ENCODE results near the gene IFNL1. TPM values are rescaled to one million over a fixed set of nuclear protein-coding genes. Genes with fewer than 3 reads are reported as not detected.

The IFNL1 gene
- total and polyA plus RNA-seq, 9 of the 15 experiments (the other 6 are each of a cell fraction or from before 2014, with no cell fraction given): not detected

- Histone ChIP-seq H3K36me3 (ENCODE audit: control insufficient read depth, insufficient read depth, low read length) (peaks cover 8% of the 10 kb centered on the region; the same call in 1 of the 3 replicates), H3K9me1 (ENCODE audit: control insufficient read depth, insufficient read depth, low read length) (no peaks in the 10 kb centered on the region), H2AFZ (ENCODE audit: low read depth, low read length) (no peak overlapping the region), H3K27me3 (ENCODE audit: control insufficient read depth in 2 of 2, insufficient read depth in 2 of 2, low read length in 2 of 2) (no peaks in the 10 kb centered on the region), H3K9me3 (replicated peaks; ENCODE audit: control insufficient read depth, insufficient read depth, low read depth, low read length) (no peaks in the 10 kb centered on the region), H4K20me1 (replicated peaks; ENCODE audit: control insufficient read depth, insufficient read depth, low read length) (no peaks in the 10 kb centered on the region), H3K9ac (ENCODE audit: insufficient read depth in 1 of 2, low read depth in 2 of 2, low read length in 2 of 2) (no peak overlapping the region; a peak in 1 of 4 replicates), H3K4me2 (ENCODE audit: insufficient read depth, low read length) (no peak overlapping the region), H3K27ac (ENCODE audit: extremely low read depth, low read depth, low read length) (no peak overlapping the region), H3K79me2 (ENCODE audit: control insufficient read depth, insufficient read depth, low read length) (peaks cover 32% of the 10 kb centered on the region), H3K4me3 (no peak overlapping the region), H3K4me1 (replicated peaks in 1 of 2; ENCODE audit: control insufficient read depth in 2 of 2, insufficient read depth in 2 of 2, low read length in 2 of 2) (peaks cover 23% of the 10 kb centered on the region in 2 experiments)
- no peak for FAIRE-seq
- intact Hi-C loops (cut with micrococcal nuclease) (no loop called here), in situ Hi-C loops (cut with MboI) (no loop called here)
- no TSS peak for BruUV-seq (replicated peaks)
- no peak for DNase-seq (ENCODE audit: extremely low read depth in 1 of 4, low spot score in 3 of 4)
- no peak for ATAC-seq
- CTCF ChIA-PET (ENCODE audit: low intra/inter-chr PET ratio): no interaction called here
- POLR2A ChIA-PET: interaction anchor here (0.9 kb wide), 1 partner anchor 8 kb away, joined by 5 read pairs; no protein-coding TSS in a partner anchor
- TF ChIP-seq MEIS2 (IDR thresholded peaks at IDR 0.05; ENCODE audit: partially characterized antibody) (peak; percentile 32), MYC (IDR thresholded peaks at IDR 0.05; ENCODE audit: low read depth, low read length) (no peak), MYC (CRISPR knock-in tag; IDR thresholded peaks at IDR 0.05; ENCODE audit: borderline replicate concordance, low read depth) (no peak), RBM25 (IDR thresholded peaks at IDR 0.05; ENCODE audit: low read depth, low read length, severe bottlenecking) (peak; percentile 7)
- TF ChIP-seq, protein P1, sequence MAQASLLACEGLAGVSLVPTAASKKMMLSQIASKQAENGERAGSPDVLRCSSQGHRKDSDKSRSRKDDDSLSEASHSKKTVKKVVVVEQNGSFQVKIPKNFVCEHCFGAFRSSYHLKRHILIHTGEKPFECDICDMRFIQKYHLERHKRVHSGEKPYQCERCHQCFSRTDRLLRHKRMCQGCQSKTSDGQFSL (CRISPR knock-in tag; IDR thresholded peaks at IDR 0.05): 0 out of 2 replicates have a peak, but pooled peaks have one; percentile 86
- TF ChIP-seq, protein P1 (tag; IDR thresholded peaks at IDR 0.05): peak in 1 of 2 experiments; percentile 82; a peak in 1 of 4 replicates
- 93% methylated on average over 1 of the region's 1 CpG for WGBS (ENCODE audit: insufficient coverage, low coverage, missing lambda C conversion rate)
Measured at GRCh38 chr19:39339674-39340073, 43.5 kb downstream of the IFNL1 start.
